ENCODE results near the gene PLEK. TPM values are rescaled to one million over a fixed set of nuclear protein-coding genes. Genes with fewer than 3 reads are reported as not detected.

Gene PLEK
- polyA plus RNA-seq, 1 donor from 2014 or later = 0.07 TPM

DNA sequence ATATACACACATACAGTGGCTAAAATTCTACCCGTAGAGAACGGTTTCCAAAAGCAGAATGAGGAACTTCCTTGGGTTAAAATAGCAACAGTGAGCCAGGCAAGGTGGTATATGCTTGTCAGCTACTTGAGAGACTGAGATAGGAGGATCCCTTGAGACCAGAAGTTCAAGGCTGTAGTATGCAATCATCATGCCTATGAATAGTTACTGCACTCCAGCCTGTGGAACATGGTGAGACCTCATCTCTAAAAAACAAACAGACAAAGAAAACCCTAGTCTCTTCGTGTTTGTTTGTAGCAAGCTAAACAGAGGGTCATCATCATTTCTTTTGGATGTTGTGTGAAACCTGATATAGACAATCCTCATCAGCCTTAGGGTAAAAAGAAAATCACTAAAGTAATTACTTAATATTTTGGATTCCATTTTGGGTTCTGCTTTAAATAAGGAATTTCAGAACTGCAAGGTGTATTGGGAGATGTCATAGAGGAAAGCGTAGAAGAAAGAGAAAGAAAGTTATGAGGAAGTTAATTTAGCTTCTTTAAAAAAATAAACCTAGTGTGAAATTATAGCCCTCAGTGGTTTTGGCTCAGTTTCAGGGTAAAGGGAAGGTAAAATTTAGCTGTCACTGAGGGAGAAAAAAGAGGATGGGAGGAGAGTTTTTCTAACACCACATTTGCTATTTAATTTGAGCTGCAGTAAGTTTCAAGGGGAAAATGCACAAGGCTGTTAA lies 46.5 kb downstream of the PLEK start:
- no peaks in the 10 kb centered on the region for H3K79me2 ChIP-seq (replicated peaks; ENCODE audit: insufficient read depth, low read length)
- no peaks in the 10 kb centered on the region for H4K20me1 ChIP-seq (ENCODE audit: insufficient read depth)
- no peaks in the 10 kb centered on the region for H3K27me3 ChIP-seq (ENCODE audit: insufficient read depth, low read depth, low read length)
- H3K9me2 ChIP-seq (ENCODE audit: insufficient read depth, low read length) = no peaks in the 10 kb centered on the region
- no peaks in the 10 kb centered on the region for H3K36me3 ChIP-seq (ENCODE audit: insufficient read depth, low read length)
- no peak overlapping the region for H2AFZ ChIP-seq (ENCODE audit: low read depth, low read length)
- H3K9ac ChIP-seq (ENCODE audit: low read length) = no peak overlapping the region
- H3K4me3 ChIP-seq (ENCODE audit: low read length) = no peak overlapping the region
- no peak for TF ChIP-seq RAD21 (conservative IDR thresholded peaks at IDR 0.05)
- TF ChIP-seq, protein P1, sequence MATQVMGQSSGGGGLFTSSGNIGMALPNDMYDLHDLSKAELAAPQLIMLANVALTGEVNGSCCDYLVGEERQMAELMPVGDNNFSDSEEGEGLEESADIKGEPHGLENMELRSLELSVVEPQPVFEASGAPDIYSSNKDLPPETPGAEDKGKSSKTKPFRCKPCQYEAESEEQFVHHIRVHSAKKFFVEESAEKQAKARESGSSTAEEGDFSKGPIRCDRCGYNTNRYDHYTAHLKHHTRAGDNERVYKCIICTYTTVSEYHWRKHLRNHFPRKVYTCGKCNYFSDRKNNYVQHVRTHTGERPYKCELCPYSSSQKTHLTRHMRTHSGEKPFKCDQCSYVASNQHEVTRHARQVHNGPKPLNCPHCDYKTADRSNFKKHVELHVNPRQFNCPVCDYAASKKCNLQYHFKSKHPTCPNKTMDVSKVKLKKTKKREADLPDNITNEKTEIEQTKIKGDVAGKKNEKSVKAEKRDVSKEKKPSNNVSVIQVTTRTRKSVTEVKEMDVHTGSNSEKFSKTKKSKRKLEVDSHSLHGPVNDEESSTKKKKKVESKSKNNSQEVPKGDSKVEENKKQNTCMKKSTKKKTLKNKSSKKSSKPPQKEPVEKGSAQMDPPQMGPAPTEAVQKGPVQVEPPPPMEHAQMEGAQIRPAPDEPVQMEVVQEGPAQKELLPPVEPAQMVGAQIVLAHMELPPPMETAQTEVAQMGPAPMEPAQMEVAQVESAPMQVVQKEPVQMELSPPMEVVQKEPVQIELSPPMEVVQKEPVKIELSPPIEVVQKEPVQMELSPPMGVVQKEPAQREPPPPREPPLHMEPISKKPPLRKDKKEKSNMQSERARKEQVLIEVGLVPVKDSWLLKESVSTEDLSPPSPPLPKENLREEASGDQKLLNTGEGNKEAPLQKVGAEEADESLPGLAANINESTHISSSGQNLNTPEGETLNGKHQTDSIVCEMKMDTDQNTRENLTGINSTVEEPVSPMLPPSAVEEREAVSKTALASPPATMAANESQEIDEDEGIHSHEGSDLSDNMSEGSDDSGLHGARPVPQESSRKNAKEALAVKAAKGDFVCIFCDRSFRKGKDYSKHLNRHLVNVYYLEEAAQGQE (IDR thresholded peaks at IDR 0.05; ENCODE audit: borderline replicate concordance) = no peak
- no peak for TF ChIP-seq TAF1 (IDR thresholded peaks at IDR 0.05; ENCODE audit: low read depth)
- TF ChIP-seq, protein P2, sequence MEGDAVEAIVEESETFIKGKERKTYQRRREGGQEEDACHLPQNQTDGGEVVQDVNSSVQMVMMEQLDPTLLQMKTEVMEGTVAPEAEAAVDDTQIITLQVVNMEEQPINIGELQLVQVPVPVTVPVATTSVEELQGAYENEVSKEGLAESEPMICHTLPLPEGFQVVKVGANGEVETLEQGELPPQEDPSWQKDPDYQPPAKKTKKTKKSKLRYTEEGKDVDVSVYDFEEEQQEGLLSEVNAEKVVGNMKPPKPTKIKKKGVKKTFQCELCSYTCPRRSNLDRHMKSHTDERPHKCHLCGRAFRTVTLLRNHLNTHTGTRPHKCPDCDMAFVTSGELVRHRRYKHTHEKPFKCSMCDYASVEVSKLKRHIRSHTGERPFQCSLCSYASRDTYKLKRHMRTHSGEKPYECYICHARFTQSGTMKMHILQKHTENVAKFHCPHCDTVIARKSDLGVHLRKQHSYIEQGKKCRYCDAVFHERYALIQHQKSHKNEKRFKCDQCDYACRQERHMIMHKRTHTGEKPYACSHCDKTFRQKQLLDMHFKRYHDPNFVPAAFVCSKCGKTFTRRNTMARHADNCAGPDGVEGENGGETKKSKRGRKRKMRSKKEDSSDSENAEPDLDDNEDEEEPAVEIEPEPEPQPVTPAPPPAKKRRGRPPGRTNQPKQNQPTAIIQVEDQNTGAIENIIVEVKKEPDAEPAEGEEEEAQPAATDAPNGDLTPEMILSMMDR (IDR thresholded peaks at IDR 0.05; ENCODE audit: poor library complexity, severe bottlenecking) = no peak
- no peak for TF ChIP-seq POLR2AphosphoS5 (IDR thresholded peaks at IDR 0.05)
- TF ChIP-seq EP300 (conservative IDR thresholded peaks at IDR 0.05; ENCODE audit: poor library complexity, severe bottlenecking) = no peak
- TF ChIP-seq MXI1 (conservative IDR thresholded peaks at IDR 0.05; ENCODE audit: poor library complexity, severe bottlenecking) = no peak
- TF ChIP-seq SMC3 (conservative IDR thresholded peaks at IDR 0.05; ENCODE audit: poor library complexity) = no peak
- no peak for TF ChIP-seq EZH2 (IDR thresholded peaks at IDR 0.05; ENCODE audit: borderline replicate concordance, insufficient read depth, low read length, poor library complexity, severe bottlenecking)
- no peak overlapping the region for H3K4me2 ChIP-seq (ENCODE audit: low read length)
- H3K9me3 ChIP-seq (ENCODE audit: low read length) = no peaks in the 10 kb centered on the region
- H3K27ac ChIP-seq (ENCODE audit: low read length) = no peak overlapping the region
- no peaks in the 10 kb centered on the region for H3F3A ChIP-seq (ENCODE audit: insufficient read depth, low read length, poor library complexity, severe bottlenecking)

- Histone ChIP-seq H2AFZ (ENCODE audit: low read depth, low read length) (no peak overlapping the region), H3K36me3 (ENCODE audit: insufficient read depth, low read length) (no peaks in the 10 kb centered on the region), H3K9me3 (ENCODE audit: low read length) (no peaks in the 10 kb centered on the region), H3K27me3 (ENCODE audit: insufficient read depth, low read depth, low read length) (no peaks in the 10 kb centered on the region), H3K4me2 (ENCODE audit: low read length) (no peak overlapping the region), H3F3A (ENCODE audit: insufficient read depth, low read length, poor library complexity, severe bottlenecking) (no peaks in the 10 kb centered on the region), H3K27ac (ENCODE audit: low read length) (no peak overlapping the region), H3K9me2 (ENCODE audit: insufficient read depth, low read length) (no peaks in the 10 kb centered on the region), H4K20me1 (ENCODE audit: insufficient read depth) (no peaks in the 10 kb centered on the region), H3K9ac (ENCODE audit: low read length) (no peak overlapping the region), H3K4me3 (ENCODE audit: low read length) (no peak overlapping the region), H3K79me2 (replicated peaks; ENCODE audit: insufficient read depth, low read length) (no peaks in the 10 kb centered on the region)
- no peak for TF ChIP-seq TAF1 (IDR thresholded peaks at IDR 0.05; ENCODE audit: low read depth)
- TF ChIP-seq MXI1 (conservative IDR thresholded peaks at IDR 0.05; ENCODE audit: poor library complexity, severe bottlenecking) = no peak
- no peak for TF ChIP-seq SMC3 (conservative IDR thresholded peaks at IDR 0.05; ENCODE audit: poor library complexity)
- TF ChIP-seq EP300 (conservative IDR thresholded peaks at IDR 0.05; ENCODE audit: poor library complexity, severe bottlenecking) = no peak
- TF ChIP-seq, protein P1 (IDR thresholded peaks at IDR 0.05; ENCODE audit: borderline replicate concordance) = no peak
- no peak for TF ChIP-seq RAD21 (conservative IDR thresholded peaks at IDR 0.05)
- TF ChIP-seq, protein P2 (IDR thresholded peaks at IDR 0.05; ENCODE audit: poor library complexity, severe bottlenecking) = no peak
- no peak for TF ChIP-seq POLR2AphosphoS5 (IDR thresholded peaks at IDR 0.05)
- TF ChIP-seq EZH2 (IDR thresholded peaks at IDR 0.05; ENCODE audit: borderline replicate concordance, insufficient read depth, low read length, poor library complexity, severe bottlenecking) = no peak
Observed at GRCh38 chr2:68412127-68412819, 47.2 kb downstream of the PLEK start.
